ENCODE data around the gene SLAMF7.

DNA sequence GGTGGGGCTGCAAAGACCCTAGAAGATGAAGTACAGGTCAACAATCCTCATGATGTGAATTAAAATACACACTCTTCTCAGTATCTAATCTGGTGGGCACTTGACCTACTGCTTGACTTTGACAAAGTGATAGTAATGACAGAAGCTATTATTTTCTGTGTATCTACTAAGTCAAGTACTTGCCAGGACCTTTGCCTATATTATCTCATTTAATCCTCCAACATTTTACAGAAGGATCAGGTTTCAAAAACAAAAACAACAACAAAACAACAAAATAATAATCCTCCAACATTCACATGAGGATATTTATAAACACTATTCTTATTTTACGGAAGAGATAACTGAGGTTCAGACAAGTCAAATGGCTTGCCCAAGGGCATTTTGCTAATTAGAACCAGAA lies 23.0 kb upstream of the SLAMF7 start:
- TF ChIP-seq, protein P1, sequence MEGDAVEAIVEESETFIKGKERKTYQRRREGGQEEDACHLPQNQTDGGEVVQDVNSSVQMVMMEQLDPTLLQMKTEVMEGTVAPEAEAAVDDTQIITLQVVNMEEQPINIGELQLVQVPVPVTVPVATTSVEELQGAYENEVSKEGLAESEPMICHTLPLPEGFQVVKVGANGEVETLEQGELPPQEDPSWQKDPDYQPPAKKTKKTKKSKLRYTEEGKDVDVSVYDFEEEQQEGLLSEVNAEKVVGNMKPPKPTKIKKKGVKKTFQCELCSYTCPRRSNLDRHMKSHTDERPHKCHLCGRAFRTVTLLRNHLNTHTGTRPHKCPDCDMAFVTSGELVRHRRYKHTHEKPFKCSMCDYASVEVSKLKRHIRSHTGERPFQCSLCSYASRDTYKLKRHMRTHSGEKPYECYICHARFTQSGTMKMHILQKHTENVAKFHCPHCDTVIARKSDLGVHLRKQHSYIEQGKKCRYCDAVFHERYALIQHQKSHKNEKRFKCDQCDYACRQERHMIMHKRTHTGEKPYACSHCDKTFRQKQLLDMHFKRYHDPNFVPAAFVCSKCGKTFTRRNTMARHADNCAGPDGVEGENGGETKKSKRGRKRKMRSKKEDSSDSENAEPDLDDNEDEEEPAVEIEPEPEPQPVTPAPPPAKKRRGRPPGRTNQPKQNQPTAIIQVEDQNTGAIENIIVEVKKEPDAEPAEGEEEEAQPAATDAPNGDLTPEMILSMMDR (IDR thresholded peaks at IDR 0.05): no peak
- TF ChIP-seq POLR2A (IDR thresholded peaks at IDR 0.05): no peak

All from right lobe of liver (tissue), 4 donors.